ENCODE data around the gene TYK2.
"Not testable (repeated sequence)": the region's sequence is repeated elsewhere in the genome, so short reads cannot be mapped to it uniquely, and the experiment has no call there.

Gene TYK2

DNA sequence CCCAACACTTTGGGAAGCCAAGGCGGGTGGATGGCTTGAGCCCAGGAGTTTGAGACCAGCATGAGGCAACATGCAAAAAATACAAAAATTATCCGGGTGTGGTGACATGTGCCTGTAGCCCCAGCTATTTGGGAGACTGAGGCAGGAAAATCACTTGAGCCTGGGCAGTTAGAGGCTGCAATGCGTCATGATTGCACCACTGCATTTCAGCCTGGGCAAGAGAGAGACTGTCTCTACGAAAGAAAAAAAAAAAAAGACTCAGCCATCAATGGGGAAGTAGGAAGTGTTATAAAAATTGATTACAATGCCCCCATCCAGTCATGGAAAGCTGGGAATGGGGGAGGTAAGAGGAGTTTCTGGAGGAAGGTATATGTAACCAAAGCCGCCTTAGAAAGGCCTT, 5.4 kb downstream of the TYK2 start:
- Histone ChIP-seq H3K4me3 (ENCODE audit: insufficient read depth in 1 of 2, low read depth in 1 of 2, low read length in 2 of 2) (no peak overlapping the region), H3K23ac (ENCODE audit: low read length in 2 of 2) (no peak overlapping the region), H2BK120ac (ENCODE audit: low read depth, low read length) (no peak overlapping the region), H3K4me1 (ENCODE audit: control insufficient read depth, insufficient read depth, low read depth, low read length) (peaks cover 5% of the 10 kb centered on the region), H3K4me2 (ENCODE audit: low read length, poor library complexity, severe bottlenecking) (no peak overlapping the region), H2BK15ac (ENCODE audit: low read depth, poor library complexity, severe bottlenecking) (no peak overlapping the region), H3K79me1 (replicated peaks; ENCODE audit: low read length, poor library complexity, severe bottlenecking) (peaks cover 26% of the 10 kb centered on the region), H4K8ac (ENCODE audit: low read length) (no peak overlapping the region), H2AFZ (ENCODE audit: low read depth, low read length) (no peak overlapping the region), H3K14ac (ENCODE audit: low read length in 2 of 2) (no peak overlapping the region), H2BK12ac (ENCODE audit: low read length in 2 of 2) (no peak overlapping the region), H3K9ac (ENCODE audit: low read length) (no peak overlapping the region), H3K27me3 (ENCODE audit: control insufficient read depth in 1 of 2, insufficient read depth in 1 of 2, low read length in 2 of 2) (no peaks in the 10 kb centered on the region), H3K4ac (ENCODE audit: low read depth in 1 of 2, low read length in 2 of 2) (no peak overlapping the region), H2BK5ac (ENCODE audit: low read depth, low read length, poor library complexity, severe bottlenecking) (no peak overlapping the region), H3K36me3 (ENCODE audit: control insufficient read depth in 1 of 2, insufficient read depth in 2 of 2, low read depth in 1 of 2, low read length in 2 of 2) (peaks cover 35 to 55% of the 10 kb centered on the region in 2 experiments), H4K91ac (ENCODE audit: low read length) (no peak overlapping the region), H3K18ac (ENCODE audit: low read depth in 1 of 2, low read length in 2 of 2) (no peak overlapping the region), H3K27ac (ENCODE audit: low read length, poor library complexity, severe bottlenecking) (no peak overlapping the region), H2AK5ac (ENCODE audit: low read length, severe bottlenecking) (no peak overlapping the region), H3K9me3 (ENCODE audit: control insufficient read depth, low read length) (no peaks in the 10 kb centered on the region)
- 96% methylated on average over 5 of the region's 5 CpGs for WGBS
- DNase-seq = no peak

DNA sequence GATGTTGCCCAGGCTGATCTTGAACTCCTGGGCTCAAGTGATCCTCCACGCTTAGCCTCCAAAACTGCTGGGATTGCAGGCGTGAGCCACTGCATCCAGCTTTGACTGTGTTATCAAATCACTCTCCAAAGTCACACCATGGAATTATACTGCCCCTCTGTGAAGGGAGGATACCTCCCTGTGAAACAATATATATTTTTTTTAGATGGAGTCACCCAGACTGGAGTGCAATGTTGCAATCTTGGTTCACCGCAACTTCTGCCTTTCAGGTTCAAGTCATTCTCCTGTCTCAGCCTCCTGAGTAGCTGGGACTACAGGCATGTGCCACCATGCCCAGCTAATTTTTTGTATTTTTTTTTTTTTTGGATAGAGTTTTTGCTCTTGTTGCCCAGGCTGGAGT, 7.7 kb downstream of the TYK2 start:
- Histone ChIP-seq H3K23ac (ENCODE audit: low read length in 2 of 2) (no peak overlapping the region), H3K4ac (ENCODE audit: low read depth in 1 of 2, low read length in 2 of 2) (no peak overlapping the region), H3K27me3 (ENCODE audit: control insufficient read depth in 1 of 2, insufficient read depth in 1 of 2, low read length in 2 of 2) (no peaks in the 10 kb centered on the region), H2BK12ac (ENCODE audit: low read length in 2 of 2) (no peak overlapping the region), H3K14ac (ENCODE audit: low read length in 2 of 2) (no peak overlapping the region), H3K18ac (ENCODE audit: low read depth in 1 of 2, low read length in 2 of 2) (no peak overlapping the region), H4K8ac (ENCODE audit: low read length) (no peak overlapping the region), H4K91ac (ENCODE audit: low read length) (no peak overlapping the region), H3K9ac (ENCODE audit: low read length) (no peak overlapping the region), H2AK5ac (ENCODE audit: low read length, severe bottlenecking) (no peak overlapping the region), H2BK5ac (ENCODE audit: low read depth, low read length, poor library complexity, severe bottlenecking) (no peak overlapping the region), H2AFZ (ENCODE audit: low read depth, low read length) (no peak overlapping the region), H3K79me1 (replicated peaks; ENCODE audit: low read length, poor library complexity, severe bottlenecking) (peaks cover 17% of the 10 kb centered on the region), H3K36me3 (ENCODE audit: control insufficient read depth in 1 of 2, insufficient read depth in 2 of 2, low read depth in 1 of 2, low read length in 2 of 2) (peaks cover 46 to 67% of the 10 kb centered on the region in 2 experiments), H3K4me2 (ENCODE audit: low read length, poor library complexity, severe bottlenecking) (no peak overlapping the region), H2BK15ac (ENCODE audit: low read depth, poor library complexity, severe bottlenecking) (no peak overlapping the region), H3K27ac (ENCODE audit: low read length, poor library complexity, severe bottlenecking) (no peak overlapping the region), H3K4me3 (ENCODE audit: insufficient read depth in 1 of 2, low read depth in 1 of 2, low read length in 2 of 2) (no peak overlapping the region), H3K4me1 (ENCODE audit: control insufficient read depth, insufficient read depth, low read depth, low read length) (no peaks in the 10 kb centered on the region), H2BK120ac (ENCODE audit: low read depth, low read length) (no peak overlapping the region), H3K9me3 (ENCODE audit: control insufficient read depth, low read length) (peaks cover 3% of the 10 kb centered on the region)
- 100% methylated on average over 2 of the region's 3 CpGs for WGBS
- DNase-seq = no peak

GRCh38 chr19:10368101-10368803, 12.1 kb downstream of the TYK2 start:
- peaks cover 12% of the 10 kb centered on the region for H3K4me1 ChIP-seq (ENCODE audit: control insufficient read depth, insufficient read depth, low read depth, low read length)
- WGBS = 94% methylated on average over 15 of the region's 15 CpGs
- H3K4me3 ChIP-seq (ENCODE audit: insufficient read depth in 1 of 2, low read depth in 1 of 2, low read length in 2 of 2) = no peak overlapping the region
- H3K14ac ChIP-seq (ENCODE audit: low read length in 2 of 2) = no peak overlapping the region
- H3K4me2 ChIP-seq (ENCODE audit: low read length, poor library complexity, severe bottlenecking) = no peak overlapping the region
- H3K4ac ChIP-seq (ENCODE audit: low read depth in 1 of 2, low read length in 2 of 2) = no peak overlapping the region
- no peak overlapping the region for H4K8ac ChIP-seq (ENCODE audit: low read length)
- no peak overlapping the region for H2BK15ac ChIP-seq (ENCODE audit: low read depth, poor library complexity, severe bottlenecking)
- no peak overlapping the region for H3K18ac ChIP-seq (ENCODE audit: low read depth in 1 of 2, low read length in 2 of 2)
- DNase-seq = no peak
- no peak overlapping the region for H2AFZ ChIP-seq (ENCODE audit: low read depth, low read length)
- H2AK5ac ChIP-seq (ENCODE audit: low read length, severe bottlenecking) = no peak overlapping the region
- peaks cover 68 to 76% of the 10 kb centered on the region in 2 experiments for H3K36me3 ChIP-seq (ENCODE audit: control insufficient read depth in 1 of 2, insufficient read depth in 2 of 2, low read depth in 1 of 2, low read length in 2 of 2)
- no peak overlapping the region for H3K9ac ChIP-seq (ENCODE audit: low read length)
- no peak overlapping the region for H2BK120ac ChIP-seq (ENCODE audit: low read depth, low read length)
- no peak overlapping the region for H4K91ac ChIP-seq (ENCODE audit: low read length)
- no peak overlapping the region for H3K27ac ChIP-seq (ENCODE audit: low read length, poor library complexity, severe bottlenecking)
- H3K9me3 ChIP-seq (ENCODE audit: control insufficient read depth, low read length) = peaks cover 3% of the 10 kb centered on the region
- no peak overlapping the region for H2BK5ac ChIP-seq (ENCODE audit: low read depth, low read length, poor library complexity, severe bottlenecking)
- H2BK12ac ChIP-seq (ENCODE audit: low read length in 2 of 2) = no peak overlapping the region
- H3K79me1 ChIP-seq (replicated peaks; ENCODE audit: low read length, poor library complexity, severe bottlenecking) = peaks cover 17% of the 10 kb centered on the region
- H3K23ac ChIP-seq (ENCODE audit: low read length in 2 of 2) = no peak overlapping the region
- no peaks in the 10 kb centered on the region for H3K27me3 ChIP-seq (ENCODE audit: control insufficient read depth in 1 of 2, insufficient read depth in 1 of 2, low read length in 2 of 2)

DNA sequence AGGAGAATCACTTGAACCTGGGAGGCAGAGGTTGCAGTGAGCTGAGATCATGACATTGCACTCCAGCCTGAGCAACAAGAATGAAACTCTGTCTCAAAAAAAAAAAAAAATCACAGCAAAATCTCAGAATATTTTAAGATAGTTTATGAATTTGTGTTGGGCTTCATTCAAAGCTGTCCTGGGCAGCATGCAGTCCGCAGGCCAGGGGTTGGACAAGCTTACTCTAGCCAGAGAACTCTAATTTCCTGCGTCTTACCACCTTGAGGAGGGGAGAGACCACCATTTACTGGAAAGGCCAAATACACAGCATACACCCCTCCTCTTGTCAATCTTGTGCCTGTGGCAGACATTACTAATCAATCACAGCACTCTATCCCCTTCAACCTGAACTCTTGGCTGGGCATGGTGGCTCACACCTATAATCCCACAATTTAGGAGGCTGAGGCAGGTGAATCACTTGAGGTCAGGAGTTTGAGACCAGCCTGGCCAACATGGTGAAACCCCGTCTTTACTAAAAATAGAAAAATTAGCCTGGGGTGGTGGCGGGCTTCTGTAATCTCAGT, 13.3 kb downstream of the TYK2 start:
- DNase-seq; H3K18ac ChIP-seq (ENCODE audit: low read depth in 1 of 2, low read length in 2 of 2); H2BK12ac ChIP-seq (ENCODE audit: low read length in 2 of 2); H3K9ac ChIP-seq (ENCODE audit: low read length); H3K9me3 ChIP-seq (ENCODE audit: control insufficient read depth, low read length); H3K27ac ChIP-seq (ENCODE audit: low read length, poor library complexity, severe bottlenecking); H2AFZ ChIP-seq (ENCODE audit: low read depth, low read length); H3K4me3 ChIP-seq (ENCODE audit: insufficient read depth in 1 of 2, low read depth in 1 of 2, low read length in 2 of 2); H2BK15ac ChIP-seq (ENCODE audit: low read depth, poor library complexity, severe bottlenecking); H2BK120ac ChIP-seq (ENCODE audit: low read depth, low read length); H2AK5ac ChIP-seq (ENCODE audit: low read length, severe bottlenecking); H3K4me2 ChIP-seq (ENCODE audit: low read length, poor library complexity, severe bottlenecking); H2BK5ac ChIP-seq (ENCODE audit: low read depth, low read length, poor library complexity, severe bottlenecking); H3K14ac ChIP-seq (ENCODE audit: low read length in 2 of 2); H3K23ac ChIP-seq (ENCODE audit: low read length in 2 of 2); H3K27me3 ChIP-seq (ENCODE audit: control insufficient read depth in 1 of 2, insufficient read depth in 1 of 2, low read length in 2 of 2); H4K91ac ChIP-seq (ENCODE audit: low read length); H3K4ac ChIP-seq (ENCODE audit: low read depth in 1 of 2, low read length in 2 of 2); H4K8ac ChIP-seq (ENCODE audit: low read length): not testable (repeated sequence)
- 100% methylated on average over 4 of the region's 4 CpGs for WGBS
- Histone ChIP-seq H3K79me1 (replicated peaks; ENCODE audit: low read length, poor library complexity, severe bottlenecking) (peaks cover 18% of the 10 kb centered on the region), H3K4me1 (ENCODE audit: control insufficient read depth, insufficient read depth, low read depth, low read length) (peaks cover 12% of the 10 kb centered on the region), H3K36me3 (ENCODE audit: control insufficient read depth in 1 of 2, insufficient read depth in 2 of 2, low read depth in 1 of 2, low read length in 2 of 2) (peaks cover 76 to 77% of the 10 kb centered on the region in 2 experiments)
